Cortex of kidney (tissue), 1 donor: ENCODE measurements around the gene NEDD9.

Experiments used
- DNase-seq: peaks from one replicate; lab custom pipeline; 2025; lab: John Stamatoyannopoulos, UW

Gene NEDD9

GRCh38 chr6:11260249-11261038 lies 28.0 kb upstream of the NEDD9 start:
- DNase-seq: no peak

GRCh38 chr6:11258260-11259237 lies 26.1 kb upstream of the NEDD9 start:
- DNase-seq: no peak

- DNase-seq: no peak
These were observed 23.1 kb upstream of the NEDD9 start for GRCh38 chr6:11255610-11256009.

- no peak for DNase-seq
These were observed 21.1 kb upstream of the NEDD9 start for GRCh38 chr6:11253594-11253993.

- DNase-seq: no peak
These were observed 19.3 kb upstream of the NEDD9 start for GRCh38 chr6:11251553-11252360.

GRCh38 chr6:11250108-11250507 lies 17.6 kb upstream of the NEDD9 start:
- no peak for DNase-seq

GRCh38 chr6:11248974-11249761 lies 16.7 kb upstream of the NEDD9 start:
- no peak for DNase-seq

GRCh38 chr6:11246722-11247121 lies 14.3 kb upstream of the NEDD9 start:
- no peak for DNase-seq

- no peak for DNase-seq
These were observed 13.2 kb upstream of the NEDD9 start for GRCh38 chr6:11245381-11246256.

GRCh38 chr6:11244387-11245126 lies 12.1 kb upstream of the NEDD9 start:
- no peak for DNase-seq

- DNase-seq: no peak
These were observed 11.4 kb upstream of the NEDD9 start for GRCh38 chr6:11243861-11244260.

GRCh38 chr6:11242711-11243110 lies 10.2 kb upstream of the NEDD9 start:
- no peak for DNase-seq

GRCh38 chr6:11241793-11242201 lies 9.3 kb upstream of the NEDD9 start:
- DNase-seq: no peak

- DNase-seq: no peak
These were observed 8.8 kb upstream of the NEDD9 start for GRCh38 chr6:11241154-11241792.

- DNase-seq: no peak
These were observed 5.5 kb upstream of the NEDD9 start for GRCh38 chr6:11237956-11238355.

GRCh38 chr6:11237428-11237827 lies 5.0 kb upstream of the NEDD9 start:
- no peak for DNase-seq

GRCh38 chr6:11236915-11237314 lies 4.4 kb upstream of the NEDD9 start:
- no peak for DNase-seq

- DNase-seq: no peak
These were observed 3.7 kb upstream of the NEDD9 start for GRCh38 chr6:11236076-11236750.
